HCT116 (cell line): ENCODE results near the gene TANGO6. TPM values are rescaled to one million over a fixed set of nuclear protein-coding genes. Genes with fewer than 3 reads are reported as not detected.

Experiments used
- ATAC-seq: fragments of 200-7000 bp; cut with Tn5 transposase; 2 replicates; pipeline ENCODE4 v1.9.1; 2020; ENCODE audit warnings: mild to moderate bottlenecking, moderate library complexity
- BruUV-seq: library from RNA; stranded (reverse); fragments of 400-500 nt; replicated peaks from 2 replicates; lab custom pipeline; 2021; lab: Mats Ljungman, UMichigan
- CTCF ChIA-PET: fragments of 300-600 bp; sonication (Branson Sonifier 250); formaldehyde crosslinking; loops from one replicate; lab custom pipeline; 2021; ENCODE audit warnings: antibody characterized with exemption; lab: Charles Lee
- POLR2A ChIA-PET: fragments of 300-600, 350-600 bp; sonication (Branson Sonifier 250); formaldehyde crosslinking; loops from one replicate; lab custom pipeline; 2021; ENCODE audit warnings: antibody characterized with exemption; lab: Charles Lee
- RAD21 ChIA-PET, 2 experiments: fragments of 300-600 bp; sonication (Branson Sonifier 250); formaldehyde crosslinking; loops; one replicate each; lab custom pipeline; 2023; ENCODE audit warnings: low total read pairs in 2 of 2; ENCODE audit not compliant: uncharacterized antibody in 2 of 2, unreplicated experiment in 2 of 2, low non-redundant PET in 1 of 2; lab: Charles Lee
- DNase-seq: peaks from one replicate; pipeline ENCODE4 v3.0.0-alpha.2; 2010; ENCODE audit warnings: low read depth, low spot score
- H2AFZ ChIP-seq: fragments of 200-600 bp; shearing (Covaris generic), sonication (generic); 2 replicates; pipeline ENCODE4 v1.6.1; 2017; ENCODE audit warnings: low read depth, mixed run types, mixed read lengths, antibody characterized with exemption, low read length; ENCODE audit not compliant: poor library complexity, severe bottlenecking
- H3K27ac ChIP-seq: 2 replicates; pipeline ENCODE4 v1.5.1; 2012; ENCODE audit warnings: low read depth, low read length
- H3K27me3 ChIP-seq: fragments of 200-600 bp; sonication (generic); 2 replicates; pipeline ENCODE4 v1.6.1; 2016; ENCODE audit warnings: mixed run types, low read length, mixed read lengths; ENCODE audit not compliant: insufficient read depth
- H3K36me3 ChIP-seq, 2 experiments: fragments of 200-500 bp in 1 of 2; fragments of 200-600 bp in 1 of 2; sonication (Bioruptor generic) in 1 of 2; sonication (generic) in 1 of 2; 2 replicates each; pipeline versions ENCODE4 v1.5.1 to v1.6.1; 2014 to 2016; ENCODE audit warnings: low read length in 2 of 2, inconsistent platforms in 1 of 2, mixed read lengths in 1 of 2, mixed run types in 1 of 2; ENCODE audit not compliant: insufficient read depth in 2 of 2, control insufficient read depth in 1 of 2
- H3K4me1 ChIP-seq, 2 experiments: fragments of 200-600 bp in 1 of 2; sonication (generic) in 1 of 2; 2 replicates each; pipeline versions ENCODE4 v1.5.1 to v1.6.1; 2012 to 2017; ENCODE audit warnings: low read length in 2 of 2, inconsistent platforms in 1 of 2, mild to moderate bottlenecking in 1 of 2, mixed read lengths in 1 of 2, mixed run types in 1 of 2, moderate library complexity in 1 of 2; ENCODE audit not compliant: insufficient read depth in 2 of 2, control insufficient read depth in 1 of 2
- H3K4me2 ChIP-seq: fragments of 200-600 bp; sonication (generic); 2 replicates; pipeline ENCODE4 v1.6.1; 2017; ENCODE audit warnings: mixed run types, low read length, mixed read lengths
- H3K4me3 ChIP-seq, 2 experiments: fragments of 200-600 bp in 1 of 2; sonication (generic) in 1 of 2; replicated peaks in 1 of 2; 2 replicates each; pipeline ENCODE4 v1.5.1; 2011 to 2016; ENCODE audit warnings: low read length in 2 of 2, control low read depth in 1 of 2, low read depth in 1 of 2, mild to moderate bottlenecking in 1 of 2, mixed read lengths in 1 of 2, mixed run types in 1 of 2
- H3K79me2 ChIP-seq: fragments of 200-600 bp; sonication (generic); 2 replicates; pipeline ENCODE4 v1.6.1; 2017; ENCODE audit warnings: mild to moderate bottlenecking, mixed run types, low read length, moderate library complexity, mixed read lengths; ENCODE audit not compliant: insufficient read depth
- H3K9ac ChIP-seq: fragments of 200-600 bp; sonication (generic); 2 replicates; pipeline ENCODE4 v1.6.1; 2016; ENCODE audit warnings: low read length, mixed read lengths
- H3K9me2 ChIP-seq: fragments of 200-600 bp; sonication (generic), shearing (Covaris generic); 2 replicates; pipeline ENCODE4 v1.6.1; 2017; ENCODE audit warnings: mixed run types, mild to moderate bottlenecking, moderate library complexity; ENCODE audit not compliant: insufficient read depth
- H3K9me3 ChIP-seq, 2 experiments: fragments of 200-500 bp in 1 of 2; fragments of 200-600 bp in 1 of 2; sonication (Bioruptor generic) in 1 of 2; sonication (generic) in 1 of 2; 2 replicates each; pipeline ENCODE4 v1.6.1; 2014 to 2017; ENCODE audit warnings: low read length in 2 of 2, mixed read lengths in 2 of 2, inconsistent platforms in 1 of 2, low read depth in 1 of 2, mild to moderate bottlenecking in 1 of 2, mixed run types in 1 of 2, moderate library complexity in 1 of 2; ENCODE audit not compliant: control insufficient read depth in 1 of 2, insufficient read depth in 1 of 2
- H4K20me1 ChIP-seq: fragments of 200-600 bp; sonication (generic), shearing (Covaris generic); 2 replicates; pipeline ENCODE4 v1.6.1; 2017; ENCODE audit warnings: mixed run types, mild to moderate bottlenecking, moderate library complexity; ENCODE audit not compliant: insufficient read depth
- CEBPB ChIP-seq: IDR thresholded peaks from 2 replicates; pipeline ENCODE4 v1.6.1; 2012; ENCODE audit warnings: low read depth
- EZH2 ChIP-seq: fragments of 200-600 bp; sonication (generic); IDR thresholded peaks from 2 replicates; pipeline ENCODE4 v1.6.1; 2017; ENCODE audit warnings: antibody characterized with exemption, mixed run types
- EZH2phosphoT487 ChIP-seq: fragments of 200-600 bp; IDR thresholded peaks from 2 replicates; pipeline ENCODE4 v1.6.1; 2018; ENCODE audit warnings: antibody characterized with exemption, borderline replicate concordance
- RAD21 ChIP-seq: IDR thresholded peaks from 2 replicates; pipeline ENCODE4 v1.6.1; 2012; ENCODE audit warnings: low read depth, mild to moderate bottlenecking
- TCF7L2 ChIP-seq: IDR thresholded peaks from 2 replicates; pipeline ENCODE4 v1.7.0; 2011; ENCODE audit warnings: borderline replicate concordance, inconsistent platforms; ENCODE audit not compliant: insufficient read depth, insufficient read length; ENCODE audit errors: extremely low read depth
- YY1 ChIP-seq: IDR thresholded peaks from 2 replicates; pipeline ENCODE4 v1.6.1; 2011; ENCODE audit warnings: low read length, low read depth, moderate library complexity, mild to moderate bottlenecking; ENCODE audit not compliant: insufficient replicate concordance; ENCODE audit errors: extremely low read depth
- intact Hi-C: fragments of 100-400 bp; cut with micrococcal nuclease; formaldehyde crosslinking; loops from 2 replicates; pipeline ENCODE4 v1.10.0; 2022
- total RNA-seq: library from RNA; stranded (reverse); gene quantifications from one replicate; pipeline ENCODE4 v1.2.1, GENCODE V29; 2021; ENCODE audit not compliant: unreplicated experiment
- TF ChIP-seq, protein P1 (sequence below): IDR thresholded peaks from 2 replicates; pipeline ENCODE4 v1.6.1; 2012

The TANGO6 gene
- total RNA-seq, 1 experiment from 2014 or later = 16.4 TPM

GRCh38 chr16:68954911-68955635 is 111.7 kb downstream of the TANGO6 start:
- no peaks in the 10 kb centered on the region for H4K20me1 ChIP-seq
- H3K27me3 ChIP-seq = no peaks in the 10 kb centered on the region
- ATAC-seq = no peak
- H3K9me2 ChIP-seq = no peaks in the 10 kb centered on the region
- ChIA-PET CTCF (no interaction called here), POLR2A (no interaction called here), RAD21 (no interaction called here)
- H3K27ac ChIP-seq = no peak overlapping the region
- H3K4me3 ChIP-seq = no peak overlapping the region
- H2AFZ ChIP-seq = no peak overlapping the region
- no peaks in the 10 kb centered on the region for H3K36me3 ChIP-seq
- DNase-seq = no peak
- intact Hi-C loops = no loop called here
- no peaks in the 10 kb centered on the region for H3K9me3 ChIP-seq
- TF ChIP-seq RAD21 (no peak), EZH2 (no peak)
- TF ChIP-seq, protein P1, sequence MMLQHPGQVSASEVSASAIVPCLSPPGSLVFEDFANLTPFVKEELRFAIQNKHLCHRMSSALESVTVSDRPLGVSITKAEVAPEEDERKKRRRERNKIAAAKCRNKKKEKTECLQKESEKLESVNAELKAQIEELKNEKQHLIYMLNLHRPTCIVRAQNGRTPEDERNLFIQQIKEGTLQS = no peak
- no peak overlapping the region for H3K4me2 ChIP-seq
- H3K4me1 ChIP-seq = peaks cover 14 to 42% of the 10 kb centered on the region in 2 experiments
- no peak overlapping the region for H3K9ac ChIP-seq
- no peaks in the 10 kb centered on the region for H3K79me2 ChIP-seq
- no TSS peak for BruUV-seq

- ATAC-seq (no peak), DNase-seq (no peak)
- H3K9me2 ChIP-seq = no peaks in the 10 kb centered on the region
- no peaks in the 10 kb centered on the region for H3K27me3 ChIP-seq
- H3K4me3 ChIP-seq = no peak overlapping the region
- no peak overlapping the region for H3K4me2 ChIP-seq
- H2AFZ ChIP-seq = no peak overlapping the region
- ChIA-PET RAD21 (no interaction called here), POLR2A (interaction anchor here (0.8 kb wide), 1 partner anchor 9 kb away, joined by 3 read pairs; no protein-coding TSS in a partner anchor), CTCF (no interaction called here)
- no peak overlapping the region for H3K9ac ChIP-seq
- H3K27ac ChIP-seq = no peak overlapping the region
- no peaks in the 10 kb centered on the region for H3K36me3 ChIP-seq
- no peaks in the 10 kb centered on the region for H3K9me3 ChIP-seq
- no TSS peak for BruUV-seq
- H3K4me1 ChIP-seq = peaks cover 0 to 9% of the 10 kb centered on the region in 2 experiments; a peak in 1 of 4 replicates
- H4K20me1 ChIP-seq = no peaks in the 10 kb centered on the region
- H3K79me2 ChIP-seq = no peaks in the 10 kb centered on the region
- TF ChIP-seq CEBPB (no peak), EZH2phosphoT487 (no peak), YY1 (no peak), TCF7L2 (no peak)
- intact Hi-C loops = no loop called here
Measured at GRCh38 chr16:68960910-68961309, 117.6 kb downstream of the TANGO6 start.
